IMR-90 (cell line): ENCODE results near the gene TAF3. TPM values are rescaled to one million over a fixed set of nuclear protein-coding genes. Genes with fewer than 3 reads are reported as not detected.
A peak's percentile ranks its signal among the peaks of the same experiment; 100 is the strongest.

Source experiments
- ATAC-seq: fragments of 200-7000 bp; cut with Tn5 transposase; 2 replicates; pipeline ENCODE4 v1.9.1; 2020; ENCODE audit warnings: low read depth, mild to moderate bottlenecking, moderate library complexity
- BruUV-seq: library from RNA; stranded (reverse); fragments of 400-500 nt; replicated peaks from 2 replicates; lab custom pipeline; 2021; lab: Mats Ljungman, UMichigan
- CTCF ChIA-PET: fragments of 300-600 bp; formaldehyde crosslinking; extraction: SDS; loops from one replicate; lab custom pipeline; 2021; ENCODE audit warnings: antibody characterized with exemption; lab: Yijun Ruan, JAX
- POLR2A ChIA-PET: fragments of 300-600 bp; sonication (Branson Sonifier 250); formaldehyde crosslinking; loops from one replicate; lab custom pipeline; 2022; ENCODE audit warnings: antibody characterized with exemption; ENCODE audit not compliant: unreplicated experiment; lab: Charles Lee
- DNase-seq: peaks from one replicate; pipeline ENCODE4 v3.0.0; 2013
- H2AFZ ChIP-seq: replicated peaks from 2 replicates; pipeline ENCODE3; 2013; ENCODE audit warnings: low read length, mild to moderate bottlenecking; ENCODE audit not compliant: poor library complexity
- H2AK5ac ChIP-seq: 2 replicates; pipeline ENCODE4 v1.6.1; 2013; ENCODE audit warnings: low read depth, low read length, inconsistent platforms
- H2AK9ac ChIP-seq: replicated peaks from 2 replicates; pipeline ENCODE3; 2013; ENCODE audit warnings: mild to moderate bottlenecking, low read depth, low read length, moderate library complexity; ENCODE audit not compliant: poor library complexity
- H2BK120ac ChIP-seq: 2 replicates; pipeline ENCODE4 v1.6.1; 2013; ENCODE audit warnings: low read depth, low read length, inconsistent platforms
- H2BK15ac ChIP-seq: 3 replicates; pipeline ENCODE4 v1.6.1; 2013; ENCODE audit warnings: low read depth, low read length, inconsistent platforms
- H2BK20ac ChIP-seq: 2 replicates; pipeline ENCODE4 v1.6.1; 2013; ENCODE audit warnings: low read depth, mild to moderate bottlenecking, inconsistent platforms, low read length, moderate library complexity
- H2BK5ac ChIP-seq: 2 replicates; pipeline ENCODE4 v1.6.1; 2013; ENCODE audit warnings: mild to moderate bottlenecking, low read depth, low read length, inconsistent platforms; ENCODE audit not compliant: poor library complexity, severe bottlenecking
- H3K14ac ChIP-seq: replicated peaks from 2 replicates; pipeline ENCODE4 v1.6.1; 2013; ENCODE audit warnings: low read depth, low read length, inconsistent platforms
- H3K18ac ChIP-seq: 2 replicates; pipeline ENCODE4 v1.6.1; 2013; ENCODE audit warnings: low read depth, low read length, control low read depth
- H3K23ac ChIP-seq: 2 replicates; pipeline ENCODE4 v1.6.1; 2013; ENCODE audit warnings: low read depth, low read length, inconsistent platforms
- H3K27ac ChIP-seq: 2 replicates; pipeline ENCODE4 v1.5.1; 2013; ENCODE audit warnings: mild to moderate bottlenecking, control low read depth, low read length; ENCODE audit not compliant: insufficient read depth
- H3K27me3 ChIP-seq: 2 replicates; pipeline ENCODE4 v1.6.1; 2013; ENCODE audit warnings: low read length; ENCODE audit not compliant: control insufficient read depth, insufficient read depth
- H3K36me3 ChIP-seq: 2 replicates; pipeline ENCODE4 v1.6.1; 2013; ENCODE audit warnings: low read length, mixed read lengths; ENCODE audit not compliant: control insufficient read depth, insufficient read depth
- H3K4ac ChIP-seq: 2 replicates; pipeline ENCODE4 v1.6.1; 2013; ENCODE audit warnings: low read depth, low read length, inconsistent platforms
- H3K4me1 ChIP-seq: 2 replicates; pipeline ENCODE4 v1.6.1; 2013; ENCODE audit warnings: low read length, mixed read lengths; ENCODE audit not compliant: control insufficient read depth, insufficient read depth
- H3K4me2 ChIP-seq: 2 replicates; pipeline ENCODE4 v1.6.1; 2013; ENCODE audit warnings: low read depth, mild to moderate bottlenecking, control low read depth, low read length, moderate library complexity
- H3K4me3 ChIP-seq: 2 replicates; pipeline ENCODE4 v1.5.1; 2013; ENCODE audit warnings: low read depth, mild to moderate bottlenecking, control low read depth, low read length, moderate library complexity; ENCODE audit not compliant: insufficient read depth
- H3K56ac ChIP-seq: 2 replicates; pipeline ENCODE4 v1.6.1; 2013; ENCODE audit warnings: low read length, inconsistent platforms; ENCODE audit not compliant: insufficient read depth; ENCODE audit errors: extremely low read depth
- H3K79me1 ChIP-seq, 2 experiments: 2 replicates each; pipeline ENCODE4 v1.6.1; 2013; ENCODE audit warnings: low read length in 2 of 2, inconsistent platforms in 1 of 2, low read depth in 1 of 2
- H3K9ac ChIP-seq: 2 replicates; pipeline ENCODE4 v1.6.1; 2013; ENCODE audit warnings: low read depth, low read length, control low read depth
- H3K9me1 ChIP-seq: 2 replicates; pipeline ENCODE4 v1.6.1; 2013; ENCODE audit warnings: low read length, inconsistent platforms; ENCODE audit not compliant: insufficient read depth
- H3K9me3 ChIP-seq: 2 replicates; pipeline ENCODE4 v1.6.1; 2013; ENCODE audit warnings: low read length; ENCODE audit not compliant: control insufficient read depth, insufficient read depth
- H4K20me1 ChIP-seq: 2 replicates; pipeline ENCODE4 v1.6.1; 2013; ENCODE audit warnings: low read length, inconsistent platforms; ENCODE audit not compliant: insufficient read depth
- H4K5ac ChIP-seq: 2 replicates; pipeline ENCODE4 v1.6.1; 2013; ENCODE audit warnings: mild to moderate bottlenecking, low read depth, low read length, control low read depth
- H4K8ac ChIP-seq, 2 experiments: 2 replicates each; pipeline ENCODE4 v1.6.1; 2013; ENCODE audit warnings: low read depth in 2 of 2, low read length in 2 of 2, control low read depth in 1 of 2, inconsistent platforms in 1 of 2
- H4K91ac ChIP-seq: 2 replicates; pipeline ENCODE4 v1.6.1; 2013; ENCODE audit warnings: low read depth, low read length, inconsistent platforms; ENCODE audit not compliant: insufficient read depth
- CHD1 ChIP-seq: IDR thresholded peaks from 2 replicates; pipeline ENCODE4 v1.6.1; 2012; ENCODE audit warnings: low read depth, low read length, improper control_type of control experiment
- NFE2L2 ChIP-seq: fragments of 150-350 bp; IDR thresholded peaks from 2 replicates; pipeline ENCODE4 v1.6.1; 2016; ENCODE audit warnings: low read depth, mild to moderate bottlenecking, low read length
- RCOR1 ChIP-seq: IDR thresholded peaks from 2 replicates; pipeline ENCODE4 v1.6.1; 2012; ENCODE audit warnings: mild to moderate bottlenecking, low read length, improper control_type of control experiment; ENCODE audit not compliant: insufficient replicate concordance
- SMC3 ChIP-seq: fragments of 150-350 bp; IDR thresholded peaks from 2 replicates; pipeline ENCODE4 v1.6.1; 2016; ENCODE audit warnings: low read depth, mild to moderate bottlenecking, antibody characterized with exemption, low read length, moderate library complexity
- WGBS, 2 experiments: methylation state at CpG; one replicate each; pipeline versions ENCODE4 v1.1.5 to v1.1.7; 2013; ENCODE audit warnings: missing lambda C conversion rate in 2 of 2; ENCODE audit not compliant: insufficient read length in 1 of 2; ENCODE audit errors: extremely low coverage in 2 of 2; 5-methylcytosine and 5-hydroxymethylcytosine counted together
- dilution Hi-C: fragments of 300-500 bp; cut with HindIII; formaldehyde crosslinking; loops from one replicate; pipeline ENCODE4 v1.14.3; 2018; ENCODE audit warnings: low sequenced_read_pairs; ENCODE audit not compliant: unreplicated experiment
- in situ Hi-C: fragments of 300-500 bp; cut with MboI; formaldehyde crosslinking; loops from 3 replicates; pipeline ENCODE4 v1.14.3; 2019; ENCODE audit warnings: low sequenced_read_pairs, inconsistent platforms, mixed read lengths
- intact Hi-C: fragments of 100-400 bp; cut with micrococcal nuclease; formaldehyde crosslinking; loops from 2 replicates; pipeline ENCODE4 v1.10.0; 2022
- polyA plus RNA-seq, 3 experiments: library from polyadenylated mRNA; depleted of rRNA; stranded (reverse); fragments of >200 nt; gene quantifications; 2 replicates each; pipeline ENCODE4 v1.2.3, GENCODE V29; 2012; ENCODE audit warnings: low replicate concordance in 1 of 3
- total RNA-seq: library from RNA; depleted of rRNA; stranded (reverse); fragments of >200 nt; gene quantifications from 2 replicates; pipeline ENCODE4 v1.2.3, GENCODE V29; 2012
- TF ChIP-seq, protein P1 (sequence below): fragments of 150-350 bp; IDR thresholded peaks from 2 replicates; pipeline ENCODE4 v1.6.1; 2016; ENCODE audit warnings: low read depth, mild to moderate bottlenecking, low read length, moderate library complexity, borderline replicate concordance

TAF3 gene
- total and polyA plus RNA-seq, 2 of the 4 experiments (the other 2 are of a cell fraction): 1.4 to 2.3 TPM

DNA sequence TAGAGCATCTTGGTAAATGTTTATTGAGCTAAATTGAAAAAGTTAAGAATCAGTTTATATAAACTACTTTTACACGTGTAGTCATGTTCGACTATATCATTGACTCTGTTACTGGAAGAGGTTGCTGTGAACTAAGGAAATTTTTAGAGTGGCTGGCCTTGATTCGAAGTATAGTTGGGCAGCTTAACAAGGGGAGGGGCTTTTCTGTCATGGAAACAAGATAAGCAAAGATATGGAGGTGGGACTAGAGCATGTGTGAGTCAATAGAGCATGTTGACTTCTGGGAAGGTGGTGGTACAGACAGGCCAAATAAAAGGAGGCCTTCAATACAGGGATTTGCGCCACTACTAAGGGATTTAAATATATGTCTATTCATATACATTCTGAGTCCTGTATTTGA is 22.7 kb upstream of the TAF3 start:
- H3K18ac ChIP-seq: no peak overlapping the region
- no peak overlapping the region for H4K91ac ChIP-seq
- ATAC-seq (no peak), DNase-seq (peak; percentile 51)
- 0 out of 2 replicates have a peak, but pooled peaks cover 5% of the 10 kb centered on the region for H3K9me1 ChIP-seq
- H2BK20ac ChIP-seq: no peak overlapping the region
- H3K79me1 ChIP-seq: peaks cover 7 to 46% of the 10 kb centered on the region in 2 experiments; a peak in 3 of 4 replicates
- H2BK5ac ChIP-seq: peak overlapping the region; percentile 54
- no peak overlapping the region for H2AK9ac ChIP-seq
- no peak overlapping the region for H2AK5ac ChIP-seq
- ChIA-PET CTCF (no interaction called here), POLR2A (interaction anchor here (0.5 kb wide), 1 partner anchor 271 kb away, joined by 3 read pairs; no protein-coding TSS in a partner anchor)
- WGBS, 2 experiments: no CpG with 5 or more reads among the region's 4 CpGs
- H3K27me3 ChIP-seq: no peaks in the 10 kb centered on the region
- in situ Hi-C loops (loop anchor here (25.0 kb wide), 1 partner anchor 1058 kb away; no protein-coding TSS in a partner anchor), intact Hi-C loops (no loop called here), dilution Hi-C loops (no loop called here)
- H2BK15ac ChIP-seq: no peak overlapping the region
- H3K4me2 ChIP-seq: no peak overlapping the region
- no peak overlapping the region for H4K5ac ChIP-seq
- H3K36me3 ChIP-seq: peaks cover 8% of the 10 kb centered on the region
- H4K20me1 ChIP-seq: peaks cover 36% of the 10 kb centered on the region; the same call in 1 of the 2 replicates
- no peak overlapping the region for H3K4me3 ChIP-seq
- H3K4me1 ChIP-seq: peaks cover 10% of the 10 kb centered on the region
- no peak overlapping the region for H3K9ac ChIP-seq
- no peak overlapping the region for H4K8ac ChIP-seq
- BruUV-seq: no TSS peak
- no peak overlapping the region; the same call in 1 of the 2 replicates for H3K14ac ChIP-seq
- no peaks in the 10 kb centered on the region for H3K9me3 ChIP-seq
- H3K23ac ChIP-seq: no peak overlapping the region
- H2BK120ac ChIP-seq: no peak overlapping the region
- no peak overlapping the region for H3K27ac ChIP-seq
- no peak overlapping the region; the same call in 1 of the 2 replicates for H3K4ac ChIP-seq
- no peak for TF ChIP-seq CHD1
- no peak for TF ChIP-seq RCOR1
- TF ChIP-seq, protein P1, sequence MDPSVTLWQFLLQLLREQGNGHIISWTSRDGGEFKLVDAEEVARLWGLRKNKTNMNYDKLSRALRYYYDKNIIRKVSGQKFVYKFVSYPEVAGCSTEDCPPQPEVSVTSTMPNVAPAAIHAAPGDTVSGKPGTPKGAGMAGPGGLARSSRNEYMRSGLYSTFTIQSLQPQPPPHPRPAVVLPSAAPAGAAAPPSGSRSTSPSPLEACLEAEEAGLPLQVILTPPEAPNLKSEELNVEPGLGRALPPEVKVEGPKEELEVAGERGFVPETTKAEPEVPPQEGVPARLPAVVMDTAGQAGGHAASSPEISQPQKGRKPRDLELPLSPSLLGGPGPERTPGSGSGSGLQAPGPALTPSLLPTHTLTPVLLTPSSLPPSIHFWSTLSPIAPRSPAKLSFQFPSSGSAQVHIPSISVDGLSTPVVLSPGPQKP: no peak
- no peak for TF ChIP-seq SMC3
- TF ChIP-seq NFE2L2: no peak
- no peak overlapping the region for H3K56ac ChIP-seq
- H2AFZ ChIP-seq: no peak overlapping the region
